ENCODE measurements around the gene RBFOX1.

RBFOX1 gene

DNA sequence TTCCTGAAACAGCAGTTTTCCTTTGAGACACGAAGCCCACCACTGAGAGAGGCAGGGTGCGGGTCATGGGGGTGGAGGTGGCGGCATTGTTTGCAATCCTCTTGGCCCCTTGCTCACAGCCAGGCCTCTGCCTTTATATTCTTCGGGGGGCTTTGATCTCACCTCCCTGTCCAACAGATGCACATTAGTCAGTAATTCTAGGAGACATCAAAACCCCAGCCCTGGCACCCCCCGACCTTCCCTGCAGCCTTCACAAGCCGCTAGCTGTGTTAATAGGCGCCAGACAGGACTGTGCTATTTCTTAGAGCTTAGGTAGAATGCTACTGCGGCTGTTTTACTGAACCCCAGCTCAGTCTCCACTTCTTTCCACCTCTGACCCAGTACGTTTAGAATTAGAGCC is 212.6 kb downstream of the RBFOX1 start:
- no peak for DNase-seq

DNA sequence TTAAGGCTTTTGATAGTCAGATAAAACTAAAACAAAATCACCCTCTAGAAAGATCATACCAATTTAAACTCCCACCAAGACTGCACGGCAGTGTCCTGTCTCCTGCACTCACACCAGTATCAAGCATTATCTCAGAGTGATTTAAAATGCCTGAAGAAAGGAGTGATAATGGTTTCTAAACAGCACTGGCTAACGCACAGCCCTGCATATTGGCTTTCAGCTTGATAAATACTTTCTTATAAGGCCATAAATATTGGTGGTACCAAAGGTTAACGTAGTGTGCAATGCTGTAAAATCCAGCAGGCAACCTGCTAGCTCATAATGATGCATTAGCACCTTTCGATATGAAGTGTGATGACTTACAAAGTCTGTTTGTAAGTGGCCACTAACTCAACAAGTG is 214.3 kb downstream of the RBFOX1 start:
- DNase-seq = no peak

DNA sequence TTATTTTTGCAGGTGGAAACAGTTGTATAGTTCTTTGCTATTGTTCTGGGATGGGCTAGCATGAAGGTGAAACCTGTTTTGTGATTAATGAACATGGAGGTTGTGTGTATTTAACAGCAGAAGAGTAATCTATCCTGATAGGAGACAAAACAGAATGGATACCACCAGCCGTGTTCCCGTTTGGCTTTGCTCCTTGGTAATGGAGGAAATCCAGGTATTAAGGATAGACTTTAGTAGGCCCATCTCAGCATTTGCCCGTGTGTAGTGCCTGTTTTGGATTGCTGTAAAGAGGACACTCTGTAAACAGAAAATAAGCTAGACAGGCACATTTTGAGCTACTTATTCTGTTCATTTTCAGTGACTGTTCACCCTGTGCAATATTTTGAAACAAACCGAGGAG is 215.1 kb downstream of the RBFOX1 start:
- no peak for DNase-seq

DNA sequence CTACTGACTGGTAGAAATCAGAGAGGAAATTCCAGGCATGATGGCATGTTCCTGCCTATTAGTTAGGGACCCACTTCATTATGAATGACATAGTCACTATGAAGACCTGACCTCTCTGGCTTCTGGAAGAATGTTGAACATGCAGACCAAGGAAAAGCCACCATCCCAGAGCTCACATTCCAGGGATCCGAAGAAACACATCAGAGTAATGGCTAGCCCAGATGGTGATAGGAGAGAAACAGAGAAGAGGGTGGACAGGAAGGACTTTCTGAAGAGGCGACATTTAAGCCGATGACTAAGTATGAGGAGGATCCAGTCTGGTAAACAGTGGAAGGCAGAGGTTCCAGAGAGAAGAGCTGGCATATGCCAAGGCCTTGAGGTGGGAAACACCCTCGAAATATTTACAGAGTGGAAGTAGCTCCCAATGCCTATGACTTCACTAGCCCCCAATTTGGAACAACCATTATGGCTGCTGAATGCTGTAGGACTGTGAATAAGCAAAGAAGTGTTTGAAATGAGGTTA is 216.2 kb downstream of the RBFOX1 start:
- DNase-seq = no peak

DNA sequence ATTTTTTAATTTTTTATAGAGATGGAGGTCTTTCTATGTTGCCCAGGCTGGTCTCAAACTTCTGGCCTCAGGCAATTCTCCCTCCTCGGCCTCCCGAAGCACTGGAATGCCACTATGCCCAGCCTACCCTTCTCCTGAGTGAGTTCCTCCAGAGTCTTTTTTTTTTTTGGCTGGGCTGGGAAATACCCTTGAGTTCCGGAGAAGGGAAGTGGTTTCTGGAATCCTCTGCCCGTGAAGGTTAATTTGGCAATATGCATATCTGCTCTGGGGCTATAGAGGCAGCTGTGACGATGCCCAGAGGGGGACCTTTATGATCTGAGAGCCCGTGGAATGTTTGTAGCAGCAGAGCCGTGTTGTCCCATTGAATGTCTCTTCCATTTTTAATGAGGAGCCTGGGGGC is 217.5 kb downstream of the RBFOX1 start:
- DNase-seq = no peak

DNA sequence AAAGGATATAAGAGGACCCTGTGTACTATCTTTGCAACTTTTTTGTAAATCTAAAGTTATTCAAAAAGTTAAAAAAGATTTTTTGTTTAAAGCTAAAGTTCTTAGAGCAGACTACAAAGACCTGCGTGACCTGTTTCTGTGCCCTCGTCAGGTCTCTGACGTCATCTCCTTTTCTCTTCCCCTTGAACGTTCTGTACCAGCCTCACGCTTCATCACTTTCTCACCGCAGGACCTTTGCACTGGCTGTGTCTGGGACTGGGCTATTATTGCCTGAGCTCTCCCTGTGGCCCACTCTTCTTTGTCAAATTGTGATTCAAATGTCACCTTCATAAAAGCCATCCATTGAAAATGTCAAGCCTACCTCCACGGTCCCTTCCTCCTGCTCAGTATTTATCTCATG is 222.8 kb downstream of the RBFOX1 start:
- DNase-seq = no peak

DNA sequence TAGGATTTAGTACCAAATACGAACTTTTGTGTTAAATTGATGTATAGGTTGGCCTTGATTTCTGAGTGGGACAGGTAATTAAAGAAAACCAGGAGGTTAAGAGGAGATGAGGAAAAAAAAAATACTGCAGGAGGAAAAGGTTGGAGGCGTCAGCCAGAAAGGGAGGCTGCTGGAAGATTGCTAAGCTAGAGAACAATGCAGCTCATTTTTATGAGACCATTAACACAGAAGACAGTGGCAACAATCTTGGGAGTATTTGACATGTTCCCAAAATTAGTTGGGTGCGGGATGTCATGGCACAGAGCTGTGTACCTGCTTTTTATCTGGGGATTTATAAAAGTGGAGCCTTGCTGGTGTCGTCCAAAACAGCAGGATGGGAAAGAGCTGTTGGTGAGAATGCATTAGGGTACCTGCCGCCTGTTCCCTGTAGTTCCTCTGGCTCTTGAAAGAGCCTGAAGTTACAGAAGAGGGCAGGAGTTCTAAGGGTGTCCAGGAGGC is 229.3 kb downstream of the RBFOX1 start:
- no peak for DNase-seq

DNA sequence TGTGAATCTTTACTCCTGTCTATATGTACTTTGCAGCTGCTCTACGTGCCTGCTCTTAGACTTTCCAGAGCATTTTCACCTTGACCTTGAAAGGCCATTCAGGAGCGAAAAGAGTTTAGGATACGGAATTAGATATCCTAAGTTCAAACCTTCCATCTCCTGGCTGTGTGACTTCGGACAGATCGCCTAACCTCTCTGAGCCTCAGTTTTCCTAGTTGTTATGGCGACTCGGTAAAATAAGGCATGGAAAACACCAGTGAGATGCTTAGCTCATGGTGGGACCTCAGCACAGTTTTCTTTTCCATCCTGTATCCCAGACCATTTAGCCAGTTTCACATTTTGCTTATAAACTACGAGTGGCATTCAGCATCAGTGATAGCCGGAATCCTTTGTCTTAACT is 233.7 kb downstream of the RBFOX1 start:
- no peak for DNase-seq

DNA sequence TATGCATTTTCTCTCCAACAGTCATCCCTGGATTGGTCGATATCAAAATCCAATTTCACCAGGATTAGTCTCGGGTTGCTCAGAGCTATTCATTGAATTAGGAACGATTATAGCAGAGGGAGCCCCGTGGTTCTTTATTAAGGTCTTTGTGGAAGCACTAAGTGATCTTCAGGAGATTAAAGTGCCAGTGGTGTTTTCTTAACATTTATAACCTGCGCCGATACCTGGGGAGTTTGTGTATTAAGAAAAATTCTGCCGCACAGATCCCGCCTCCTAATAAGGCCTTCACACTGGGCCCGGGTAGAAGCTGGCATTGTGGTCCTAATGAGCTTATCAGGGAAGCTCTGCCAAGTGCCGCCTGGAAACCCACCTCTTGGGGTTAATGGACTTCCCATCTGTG is 238.7 kb downstream of the RBFOX1 start:
- no peak for DNase-seq

DNA sequence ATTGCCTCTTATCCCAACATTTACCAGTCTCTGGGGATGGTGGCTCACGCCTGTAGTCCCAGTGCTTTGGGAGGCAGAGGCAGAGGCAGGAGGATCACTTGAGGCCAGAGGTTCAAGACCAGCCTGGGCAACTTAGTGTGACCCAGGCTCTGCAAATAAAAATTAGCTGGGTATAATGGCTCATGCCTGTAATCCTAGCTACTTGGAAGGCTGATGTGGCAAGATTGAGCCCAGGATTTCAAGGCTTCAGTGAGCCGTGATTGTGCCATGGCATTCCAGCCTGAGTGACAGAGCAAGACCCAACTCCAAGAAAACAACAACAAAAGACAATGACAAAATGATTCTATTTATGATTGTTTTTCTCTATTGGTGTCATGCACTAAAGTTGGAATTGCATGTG is 244.9 kb downstream of the RBFOX1 start:
- no peak for DNase-seq

DNA sequence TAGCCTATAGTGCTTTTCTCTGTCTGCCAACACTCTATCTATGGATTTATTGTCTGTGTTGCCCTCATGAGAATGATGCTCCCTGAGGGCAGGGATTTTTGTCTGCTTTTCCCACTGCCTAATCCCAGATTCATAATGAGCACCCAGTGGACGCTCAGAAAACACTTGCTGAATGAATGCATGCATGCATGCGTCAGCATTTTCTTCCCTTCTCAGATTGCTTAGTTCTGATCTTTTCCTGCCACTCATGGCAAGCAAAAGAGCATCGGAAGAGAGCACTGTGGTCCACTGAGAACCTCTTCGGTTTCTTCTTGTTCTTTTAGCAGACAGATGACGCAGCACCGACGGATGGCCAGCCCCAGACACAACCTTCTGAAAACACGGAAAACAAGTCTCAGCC is 246.8 kb downstream of the RBFOX1 start:
- DNase-seq = no peak

DNA sequence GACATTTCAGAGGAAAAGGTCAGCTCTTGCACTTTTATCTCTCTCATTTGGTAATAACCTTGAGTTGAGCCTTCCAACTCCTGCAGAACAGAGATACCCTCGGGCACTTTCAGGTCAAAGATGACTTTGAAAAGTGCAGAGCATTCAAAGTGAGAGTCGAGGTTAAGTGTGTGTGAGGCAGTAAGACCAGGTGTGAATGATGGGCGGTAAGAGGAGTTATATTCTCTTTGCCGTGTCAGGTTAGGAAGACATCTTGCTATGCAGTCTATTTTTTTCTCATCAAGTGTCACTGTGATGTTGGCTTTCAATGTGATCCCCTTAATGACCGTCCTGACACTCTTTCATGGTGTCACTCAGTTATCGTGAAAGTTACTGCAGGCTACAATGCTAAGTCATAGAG is 248.5 kb downstream of the RBFOX1 start:
- DNase-seq = no peak

DNA sequence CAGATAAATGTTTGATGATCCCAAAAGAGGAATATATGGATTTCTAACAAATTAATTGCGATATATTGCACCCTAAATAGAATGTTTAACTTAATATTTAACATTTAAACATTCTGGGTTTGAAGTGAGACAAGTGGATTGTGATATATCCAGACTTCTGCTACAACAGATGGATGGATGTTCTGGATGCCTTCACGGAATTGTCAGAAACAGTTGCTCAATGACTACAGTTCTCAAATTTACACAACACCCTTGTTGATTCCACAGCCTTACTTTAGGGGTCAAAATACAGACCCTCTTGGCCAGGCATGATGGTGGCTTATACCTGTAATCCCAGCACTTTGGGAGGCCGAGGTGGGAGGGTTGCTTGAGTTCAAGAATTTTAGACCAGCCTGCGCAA is 250.8 kb downstream of the RBFOX1 start:
- DNase-seq = no peak

DNA sequence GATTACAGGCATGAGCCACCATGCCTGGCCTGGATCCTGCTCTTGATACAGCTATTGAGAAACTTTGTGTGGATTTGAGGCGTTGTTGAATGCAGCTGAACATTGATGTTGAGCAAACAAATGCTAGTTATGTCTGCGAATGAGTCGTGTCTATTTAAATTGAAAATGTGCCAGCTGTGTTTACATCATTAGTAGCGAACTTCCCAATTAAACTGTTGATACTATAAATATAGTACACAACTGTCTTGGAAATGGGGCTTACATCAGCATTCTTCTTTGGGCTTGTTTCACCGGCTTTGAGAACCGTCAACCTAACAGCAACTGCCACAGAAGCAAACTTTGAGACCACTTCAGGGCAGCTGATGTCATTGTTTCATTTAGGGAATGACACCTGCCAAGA is 251.9 kb downstream of the RBFOX1 start:
- DNase-seq = no peak

DNA sequence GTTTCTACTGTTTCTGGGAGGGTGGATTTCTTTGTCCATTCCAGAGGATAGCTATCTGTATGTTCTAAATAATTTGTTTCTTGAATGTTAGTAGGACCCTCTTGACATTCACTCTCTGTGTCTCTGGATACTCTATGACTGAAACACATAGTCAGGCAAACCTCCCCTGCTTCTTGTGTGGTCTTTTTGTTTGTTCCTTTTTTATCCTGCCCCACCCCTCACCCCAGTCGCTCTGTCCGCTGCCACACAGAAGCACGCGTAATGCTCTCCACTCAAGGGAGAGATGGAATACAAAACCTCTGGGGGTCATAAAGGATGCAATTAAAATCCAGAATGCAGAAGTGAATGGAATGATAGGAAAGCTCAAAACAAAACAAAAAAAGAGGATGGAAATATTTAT is 253.1 kb downstream of the RBFOX1 start:
- no peak for DNase-seq

DNA sequence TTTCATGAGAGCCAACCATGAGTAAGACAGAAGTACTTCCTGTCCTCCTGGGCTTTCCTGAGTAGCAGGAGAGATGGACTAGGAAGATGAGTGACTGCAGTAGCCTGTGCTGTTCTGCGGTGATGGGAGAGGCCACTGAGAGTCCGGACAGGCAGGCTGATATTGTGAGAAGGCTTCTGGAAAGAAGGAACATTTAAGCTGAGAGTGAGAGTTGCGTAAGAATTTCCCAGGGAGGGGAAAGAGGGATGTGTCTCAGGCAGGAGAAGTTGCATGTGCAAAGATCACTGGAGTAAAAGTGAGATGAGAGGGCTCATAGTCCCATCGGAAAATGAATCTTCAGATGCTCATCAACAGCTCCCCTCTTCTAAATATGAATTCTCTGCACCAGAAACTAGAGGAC is 258.3 kb downstream of the RBFOX1 start:
- no peak for DNase-seq

DNA sequence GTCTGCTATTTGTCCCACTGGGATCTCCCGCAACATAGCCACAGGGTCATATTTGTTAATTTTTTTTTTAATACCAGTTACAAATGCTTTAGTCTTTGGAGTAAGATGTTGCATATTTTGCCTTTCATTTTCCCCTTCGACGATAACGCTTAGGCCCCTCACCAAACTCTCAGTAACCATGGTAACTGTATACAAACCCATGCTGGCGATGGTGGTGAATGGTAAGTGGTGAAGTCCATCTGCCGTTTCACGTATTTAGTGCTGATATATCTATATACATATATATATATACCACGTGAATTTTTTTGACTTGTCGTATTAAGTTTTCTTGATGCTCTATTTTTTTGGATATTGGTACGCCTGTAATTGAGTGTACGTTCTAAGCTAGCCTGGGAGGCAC is 263.7 kb downstream of the RBFOX1 start:
- no peak for DNase-seq

DNA sequence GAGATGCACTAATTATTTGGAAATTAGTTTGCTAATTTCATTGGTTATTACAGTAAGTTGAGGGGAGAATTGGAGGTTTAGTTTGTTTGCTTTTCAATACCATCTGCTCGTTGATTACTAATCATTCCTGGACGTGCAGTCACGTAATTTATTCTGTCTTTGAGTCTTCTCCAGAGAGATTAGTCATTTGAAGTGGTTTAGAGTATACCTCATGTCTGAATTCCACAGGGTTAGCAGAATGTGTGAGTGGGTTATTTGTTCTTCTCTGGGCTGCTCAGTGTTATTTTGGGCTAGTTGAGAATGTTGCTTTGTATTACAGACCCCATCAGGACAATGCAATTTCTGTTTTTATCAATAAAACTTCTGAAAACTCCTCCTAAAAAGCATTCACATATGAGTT is 265.0 kb downstream of the RBFOX1 start:
- DNase-seq = no peak

DNA sequence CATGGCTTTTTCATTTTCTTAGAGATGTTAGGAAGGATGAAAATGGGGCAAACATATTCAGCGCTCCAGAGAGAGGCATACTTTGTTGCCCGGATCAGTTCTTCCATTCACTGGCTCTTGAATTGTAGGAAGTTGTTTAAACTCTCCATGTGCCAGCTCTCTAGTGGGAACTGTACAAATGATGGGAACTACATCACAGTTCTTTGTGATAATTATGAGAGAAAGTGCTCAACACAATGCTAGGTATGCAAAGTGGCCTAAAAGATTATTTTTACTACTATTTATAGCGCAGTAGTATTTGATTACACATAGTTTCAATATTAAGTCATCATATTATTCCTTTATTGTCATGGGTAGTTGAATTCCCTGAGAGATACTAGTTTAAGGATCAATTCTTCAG is 268.5 kb downstream of the RBFOX1 start:
- no peak for DNase-seq

DNA sequence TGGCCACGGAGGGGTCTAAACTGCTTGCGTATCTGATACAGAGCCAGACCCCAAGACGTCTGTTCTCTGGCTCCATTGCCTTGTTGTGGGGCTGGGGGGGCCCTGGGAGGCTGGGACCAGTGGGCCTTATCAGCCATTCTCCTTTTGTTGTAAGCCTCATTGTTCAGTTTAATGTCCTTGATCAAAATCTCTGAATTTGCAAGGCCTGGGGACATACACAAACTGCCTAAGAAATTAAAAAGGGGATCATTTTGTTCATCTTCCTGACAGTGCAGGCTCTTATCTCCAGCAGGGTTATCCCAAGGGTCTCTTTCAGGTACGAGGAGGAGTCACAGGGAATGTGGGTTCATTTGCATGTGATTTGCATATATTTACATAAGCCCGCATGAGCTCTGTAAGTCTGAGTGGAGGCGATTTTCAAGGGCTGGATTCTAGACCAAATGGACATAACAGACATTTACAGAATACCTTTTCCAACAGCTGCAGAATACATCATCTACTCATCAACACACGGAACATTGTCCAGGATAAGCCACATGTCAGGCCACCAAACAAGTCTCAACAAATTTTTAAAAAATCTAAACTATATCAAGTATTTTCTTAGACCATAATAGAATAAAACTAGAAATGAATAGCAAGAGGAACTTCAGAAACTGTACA is 269.8 kb downstream of the RBFOX1 start:
- DNase-seq = no peak

DNA sequence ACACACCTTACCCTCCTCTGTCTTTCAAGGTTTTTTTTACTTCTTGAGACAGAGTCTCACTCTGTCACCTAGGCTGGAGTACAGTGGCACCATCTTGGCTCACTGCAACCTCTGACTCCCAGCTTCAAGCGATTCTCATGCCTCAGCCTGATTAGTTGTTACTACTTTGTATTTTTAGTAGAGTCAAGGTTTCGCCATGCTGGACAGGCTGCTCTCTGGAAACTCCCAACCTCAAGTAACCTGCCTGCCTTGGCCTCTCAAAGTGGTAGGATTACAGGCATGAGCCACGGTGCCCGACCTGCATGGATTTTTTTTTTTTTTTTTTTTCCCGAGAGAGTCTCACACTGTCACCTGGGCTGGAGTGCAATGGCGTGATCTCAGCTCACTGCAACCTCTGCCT is 273.2 kb downstream of the RBFOX1 start:
- no peak for DNase-seq

DNA sequence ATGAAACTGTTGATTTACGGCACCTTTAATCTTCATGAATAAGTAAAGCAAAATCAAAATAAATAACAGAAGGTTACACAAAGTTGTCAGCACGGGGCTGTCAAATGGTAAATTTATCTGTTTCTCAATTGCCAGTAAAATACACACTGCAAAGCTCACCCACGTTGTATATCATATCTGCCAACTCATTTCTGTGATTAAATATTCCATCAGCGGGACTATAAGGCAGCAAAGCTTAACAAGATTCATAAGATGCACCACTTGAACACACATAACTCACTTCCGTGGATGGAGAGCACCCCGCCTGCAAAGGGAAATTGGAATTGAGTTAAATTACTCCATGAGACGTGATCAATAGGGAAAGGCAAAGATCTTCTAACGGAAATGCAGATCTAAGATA is 280.0 kb downstream of the RBFOX1 start:
- no peak for DNase-seq

DNA sequence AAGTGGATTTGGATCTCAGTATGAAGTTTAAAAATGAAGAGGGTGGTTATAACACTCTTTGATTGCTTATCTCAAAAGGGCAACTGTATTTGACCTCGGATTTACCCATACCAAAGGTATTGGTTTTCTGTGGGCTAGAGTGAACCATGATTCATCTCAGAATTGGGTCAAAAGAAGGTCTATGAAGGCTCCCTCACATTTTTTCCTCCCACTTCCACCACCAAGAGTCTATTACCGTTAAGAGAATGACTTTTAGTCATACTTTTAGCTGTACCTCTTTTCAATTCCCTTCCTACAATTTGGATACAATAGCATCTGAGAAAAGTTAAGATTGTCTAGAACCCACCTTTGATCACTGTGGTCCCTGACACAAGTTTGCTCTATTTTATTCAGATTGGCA is 280.9 kb downstream of the RBFOX1 start:
- no peak for DNase-seq

DNA sequence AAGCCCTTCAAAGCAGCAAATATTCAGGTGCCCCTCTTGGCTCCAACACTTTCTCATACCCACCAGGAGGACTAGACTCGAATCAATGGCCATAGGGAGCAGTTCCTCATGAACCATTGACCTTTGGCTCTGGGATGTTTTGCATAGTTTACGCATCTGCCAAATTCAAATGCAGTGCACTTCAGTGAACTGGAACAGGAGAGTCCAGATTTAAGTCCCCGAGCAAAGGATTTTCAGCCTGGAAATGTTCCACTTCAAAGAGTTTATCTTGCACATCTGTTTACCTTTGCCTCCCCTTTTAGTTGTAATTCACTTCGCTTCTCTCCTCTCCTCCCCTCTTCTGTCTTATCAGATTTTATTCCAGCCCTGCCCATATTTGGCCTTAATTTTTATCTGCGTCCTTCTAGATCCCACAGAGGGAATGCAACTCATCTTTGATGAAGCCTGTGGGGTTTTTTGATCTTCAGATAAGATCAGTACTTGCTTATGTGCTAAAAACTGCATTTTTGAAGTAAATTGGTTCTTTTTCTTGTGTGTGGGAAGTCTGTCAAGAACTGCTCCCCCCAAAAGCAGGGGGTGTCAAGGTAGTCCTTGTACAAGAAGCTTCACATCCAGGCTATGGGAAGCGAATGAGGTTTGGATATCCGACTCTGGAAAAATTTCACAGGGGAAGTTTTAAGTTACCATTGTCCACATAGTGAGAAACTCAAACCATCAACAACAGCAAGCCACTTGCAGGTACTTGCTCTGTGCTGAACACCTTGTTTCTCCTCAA is 281.6 kb downstream of the RBFOX1 start:
- no peak for DNase-seq

DNA sequence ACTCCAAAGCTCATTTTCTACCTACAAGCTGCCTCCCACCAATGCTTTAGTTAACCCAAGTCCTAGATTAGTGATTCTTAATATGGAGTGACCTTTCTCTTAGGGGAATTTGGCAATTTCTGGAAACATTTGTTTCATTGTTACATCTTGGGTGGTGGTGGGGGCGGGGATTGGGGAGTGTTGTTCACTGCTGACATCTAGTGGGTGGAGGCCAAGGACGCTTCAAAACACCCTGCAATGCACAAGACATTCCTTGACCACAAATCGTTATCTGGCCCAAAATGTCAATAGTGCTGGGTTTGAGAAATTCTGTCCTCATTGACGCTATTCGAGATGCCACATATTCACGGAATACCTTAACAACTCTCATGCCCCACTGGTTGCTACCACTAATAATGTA is 282.9 kb downstream of the RBFOX1 start:
- no peak for DNase-seq

Data from SW 1271 (cell line).